ENCODE results near the gene CDH13.

GRCh38 chr16:83538707-83539106, 911.9 kb downstream of the CDH13 start:
- TF ChIP-seq EZH2 (IDR thresholded peaks at IDR 0.05; ENCODE audit: borderline replicate concordance, low read depth, low read length, severe bottlenecking): no peak
- TF ChIP-seq, protein P1, sequence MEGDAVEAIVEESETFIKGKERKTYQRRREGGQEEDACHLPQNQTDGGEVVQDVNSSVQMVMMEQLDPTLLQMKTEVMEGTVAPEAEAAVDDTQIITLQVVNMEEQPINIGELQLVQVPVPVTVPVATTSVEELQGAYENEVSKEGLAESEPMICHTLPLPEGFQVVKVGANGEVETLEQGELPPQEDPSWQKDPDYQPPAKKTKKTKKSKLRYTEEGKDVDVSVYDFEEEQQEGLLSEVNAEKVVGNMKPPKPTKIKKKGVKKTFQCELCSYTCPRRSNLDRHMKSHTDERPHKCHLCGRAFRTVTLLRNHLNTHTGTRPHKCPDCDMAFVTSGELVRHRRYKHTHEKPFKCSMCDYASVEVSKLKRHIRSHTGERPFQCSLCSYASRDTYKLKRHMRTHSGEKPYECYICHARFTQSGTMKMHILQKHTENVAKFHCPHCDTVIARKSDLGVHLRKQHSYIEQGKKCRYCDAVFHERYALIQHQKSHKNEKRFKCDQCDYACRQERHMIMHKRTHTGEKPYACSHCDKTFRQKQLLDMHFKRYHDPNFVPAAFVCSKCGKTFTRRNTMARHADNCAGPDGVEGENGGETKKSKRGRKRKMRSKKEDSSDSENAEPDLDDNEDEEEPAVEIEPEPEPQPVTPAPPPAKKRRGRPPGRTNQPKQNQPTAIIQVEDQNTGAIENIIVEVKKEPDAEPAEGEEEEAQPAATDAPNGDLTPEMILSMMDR (IDR thresholded peaks at IDR 0.05; ENCODE audit: borderline replicate concordance, extremely low read depth, low read length, poor library complexity, severe bottlenecking): no peak
